Caco-2 (cell line): Measurements from ENCODE around the gene LRMDA. TPM values are rescaled to one million over a fixed set of nuclear protein-coding genes. Genes with fewer than 3 reads are reported as not detected.

Experiments
- BruUV-seq: library from RNA; stranded (reverse); fragments of 400-500 nt; replicated peaks from 2 replicates; lab custom pipeline; 2021; lab: Mats Ljungman, UMichigan
- CTCF ChIA-PET: fragments of 300-600 bp; sonication (Branson Sonifier 250); formaldehyde crosslinking; loops from one replicate; lab custom pipeline; 2022; ENCODE audit warnings: antibody characterized with exemption; lab: Charles Lee
- POLR2A ChIA-PET: fragments of 300-600 bp; sonication (Branson Sonifier 250); formaldehyde crosslinking; loops from one replicate; lab custom pipeline; 2022; ENCODE audit warnings: antibody characterized with exemption; lab: Charles Lee
- DNase-seq, 2 experiments: peaks; one replicate each; pipeline versions ENCODE4 v3.0.0 to v3.0.0-alpha.2; 2020 to 2022
- H3K27me3 ChIP-seq: replicated peaks from 2 replicates; pipeline ENCODE4 v1.6.0; 2011; ENCODE audit warnings: low read length; ENCODE audit not compliant: control insufficient read depth, insufficient read depth
- H3K36me3 ChIP-seq: 2 replicates; pipeline ENCODE4 v1.5.1; 2011; ENCODE audit warnings: low read length; ENCODE audit not compliant: control insufficient read depth, insufficient read depth
- H3K4me1 ChIP-seq: fragments of 250-450 bp; sonication (Bioruptor Pico); 2 replicates; pipeline ENCODE4 v1.5.1; 2020; ENCODE audit warnings: mild to moderate bottlenecking
- H3K4me3 ChIP-seq: 2 replicates; pipeline ENCODE4 v1.5.1; 2011; ENCODE audit warnings: low read depth, mild to moderate bottlenecking, control low read depth, low read length
- H3K9me3 ChIP-seq: fragments of 250-450 bp; sonication (Bioruptor Pico); 2 replicates; pipeline ENCODE4 v1.5.1; 2020; ENCODE audit warnings: mild to moderate bottlenecking, moderate library complexity
- H3K27ac Mint-ChIP-seq: one replicate; pipeline ENCODE4 v1.8.0; 2022; ENCODE audit warnings: mixed read lengths; ENCODE audit not compliant: unreplicated experiment
- H3K27me3 Mint-ChIP-seq: one replicate; pipeline ENCODE4 v1.8.0; 2022; ENCODE audit warnings: mixed read lengths; ENCODE audit not compliant: insufficient read depth, unreplicated experiment
- H3K36me3 Mint-ChIP-seq: one replicate; pipeline ENCODE4 v1.8.0; 2022; ENCODE audit warnings: mild to moderate bottlenecking, mixed read lengths; ENCODE audit not compliant: insufficient read depth, unreplicated experiment
- H3K4me1 Mint-ChIP-seq: one replicate; pipeline ENCODE4 v1.8.0; 2022; ENCODE audit warnings: low read depth, mixed read lengths; ENCODE audit not compliant: unreplicated experiment
- H3K4me3 Mint-ChIP-seq: one replicate; pipeline ENCODE4 v1.8.0; 2022; ENCODE audit warnings: mild to moderate bottlenecking, moderate library complexity, mixed read lengths; ENCODE audit not compliant: unreplicated experiment
- H3K9me3 Mint-ChIP-seq: one replicate; pipeline ENCODE4 v1.8.0; 2022; ENCODE audit warnings: mixed read lengths; ENCODE audit not compliant: unreplicated experiment
- CTCF ChIP-seq, 2 experiments: fragments of 200-600 bp in 1 of 2; IDR thresholded peaks; 1 replicate in 1 of 2; 2 replicates in 1 of 2; pipeline versions ENCODE4 v1.5.1 to v1.8.0; 2011 to 2022; ENCODE audit warnings: antibody characterized with exemption in 1 of 2, control low read depth in 1 of 2, inconsistent platforms in 1 of 2, low read depth in 1 of 2, low read length in 1 of 2, mild to moderate bottlenecking in 1 of 2, moderate library complexity in 1 of 2; ENCODE audit not compliant: insufficient read depth in 1 of 2, severe bottlenecking in 1 of 2, unreplicated experiment in 1 of 2
- intact Hi-C: fragments of 100-400 bp; cut with micrococcal nuclease; formaldehyde crosslinking; loops from one replicate; pipeline ENCODE4 v1.10.0; 2022; ENCODE audit not compliant: unreplicated experiment
- total RNA-seq: library from RNA; stranded (reverse); gene quantifications from 2 replicates; pipeline ENCODE4 v1.2.3, GENCODE V29; 2022

The LRMDA gene
- total RNA-seq, 1 experiment from 2014 or later, result 18.5 TPM

- Histone ChIP-seq H3K9me3 (no peaks in the 10 kb centered on the region), H3K27me3 (no peaks in the 10 kb centered on the region), H3K36me3 (no peaks in the 10 kb centered on the region), H3K4me3 (no peak overlapping the region), H3K4me1 (peaks cover 3% of the 10 kb centered on the region; the same call in 1 of the 2 replicates)
- Mint-ChIP-seq H3K27me3 (no peaks in the 10 kb centered on the region), H3K4me3 (no peak overlapping the region), H3K27ac (no peak overlapping the region), H3K4me1 (no peaks in the 10 kb centered on the region), H3K9me3 (no peaks in the 10 kb centered on the region), H3K36me3 (no peaks in the 10 kb centered on the region)
- no TSS peak for BruUV-seq
- intact Hi-C loops, result no loop called here
- ChIA-PET POLR2A (no interaction called here), CTCF (no interaction called here)
- TF ChIP-seq CTCF (IDR thresholded peaks at IDR 0.05; ENCODE audit: insufficient read depth in 1 of 2, low read depth in 1 of 2, low read length in 1 of 2, severe bottlenecking in 1 of 2, unreplicated experiment in 1 of 2), result no peak
- no peak for DNase-seq
These were observed 1010.7 kb downstream of the LRMDA start for GRCh38 chr10:76442113-76442512.

- Histone ChIP-seq H3K9me3 (no peaks in the 10 kb centered on the region; the same call in 1 of the 2 replicates), H3K4me1 (0 out of 2 replicates have a peak, but pooled peaks cover 3% of the 10 kb centered on the region), H3K4me3 (no peak overlapping the region), H3K36me3 (no peaks in the 10 kb centered on the region), H3K27me3 (no peaks in the 10 kb centered on the region)
- H3K27ac Mint-ChIP-seq, result no peak overlapping the region
- no peaks in the 10 kb centered on the region for H3K9me3 Mint-ChIP-seq
- BruUV-seq, result no TSS peak
- no peaks in the 10 kb centered on the region for H3K27me3 Mint-ChIP-seq
- POLR2A ChIA-PET, result no interaction called here
- H3K4me1 Mint-ChIP-seq, result no peaks in the 10 kb centered on the region
- no peak for TF ChIP-seq CTCF (IDR thresholded peaks at IDR 0.05; ENCODE audit: insufficient read depth in 1 of 2, low read depth in 1 of 2, low read length in 1 of 2, severe bottlenecking in 1 of 2, unreplicated experiment in 1 of 2)
- CTCF ChIA-PET, result no interaction called here
- no peak overlapping the region for H3K4me3 Mint-ChIP-seq
- DNase-seq, result no peak
- intact Hi-C loops, result no loop called here
- H3K36me3 Mint-ChIP-seq, result no peaks in the 10 kb centered on the region
These were observed 1012.8 kb downstream of the LRMDA start for GRCh38 chr10:76444034-76444800.

GRCh38 chr10:76447578-76447977 lies 1016.2 kb downstream of the LRMDA start:
- no peaks in the 10 kb centered on the region for H3K36me3 Mint-ChIP-seq
- H3K4me1 Mint-ChIP-seq, result no peaks in the 10 kb centered on the region
- Histone ChIP-seq H3K9me3 (no peaks in the 10 kb centered on the region; the same call in 1 of the 2 replicates), H3K27me3 (no peaks in the 10 kb centered on the region), H3K36me3 (no peaks in the 10 kb centered on the region), H3K4me3 (no peak overlapping the region), H3K4me1 (0 out of 2 replicates have a peak, but pooled peaks cover 3% of the 10 kb centered on the region)
- no peaks in the 10 kb centered on the region for H3K27me3 Mint-ChIP-seq
- ChIA-PET CTCF (no interaction called here), POLR2A (no interaction called here)
- H3K9me3 Mint-ChIP-seq, result no peaks in the 10 kb centered on the region
- TF ChIP-seq CTCF (IDR thresholded peaks at IDR 0.05; ENCODE audit: insufficient read depth in 1 of 2, low read depth in 1 of 2, low read length in 1 of 2, severe bottlenecking in 1 of 2, unreplicated experiment in 1 of 2), result no peak
- intact Hi-C loops, result no loop called here
- no peak overlapping the region for H3K27ac Mint-ChIP-seq
- H3K4me3 Mint-ChIP-seq, result no peak overlapping the region
- no TSS peak for BruUV-seq
- DNase-seq, result no peak
